COLO668 (cell line): ENCODE measurements around the gene HELQ.
"Not testable (repeated sequence)": the region's sequence is repeated elsewhere in the genome, so short reads cannot be mapped to it uniquely, and the experiment has no call there.

Experiments
- DNase-seq: peaks from one replicate; lab custom pipeline; 2025; ENCODE audit not compliant: unreplicated experiment; lab: John Stamatoyannopoulos, UW

Gene HELQ

DNA sequence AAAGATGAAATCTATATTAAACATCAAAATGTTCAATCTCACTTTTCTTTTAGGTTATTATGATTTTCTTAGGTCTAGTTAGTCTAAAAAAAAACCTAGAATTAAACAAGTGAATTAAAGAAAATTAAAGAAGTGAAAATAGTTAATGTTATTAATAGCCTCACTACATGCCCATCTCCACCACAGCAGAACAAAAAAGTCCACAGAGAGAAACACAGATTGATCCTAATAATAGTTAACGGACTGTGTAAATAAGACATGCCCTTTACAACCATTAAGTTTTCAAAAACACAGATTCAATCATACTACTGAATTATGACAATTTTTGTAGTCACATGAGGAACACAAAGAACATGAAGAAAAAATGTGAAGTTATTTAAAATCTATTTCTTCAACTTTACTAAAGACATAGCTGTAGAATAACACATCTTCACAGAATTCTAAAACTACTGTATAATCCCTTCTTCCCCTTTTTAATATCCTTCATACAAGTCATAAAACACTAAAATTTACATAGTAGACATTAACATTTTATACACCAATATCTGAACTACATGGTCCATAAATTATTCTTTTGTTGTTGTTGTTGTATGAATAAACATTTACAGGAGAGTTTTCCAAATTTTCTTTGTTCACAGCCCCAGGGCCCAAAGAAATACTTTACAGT lies 15.3 kb downstream of the HELQ start:
- no peak for DNase-seq

DNA sequence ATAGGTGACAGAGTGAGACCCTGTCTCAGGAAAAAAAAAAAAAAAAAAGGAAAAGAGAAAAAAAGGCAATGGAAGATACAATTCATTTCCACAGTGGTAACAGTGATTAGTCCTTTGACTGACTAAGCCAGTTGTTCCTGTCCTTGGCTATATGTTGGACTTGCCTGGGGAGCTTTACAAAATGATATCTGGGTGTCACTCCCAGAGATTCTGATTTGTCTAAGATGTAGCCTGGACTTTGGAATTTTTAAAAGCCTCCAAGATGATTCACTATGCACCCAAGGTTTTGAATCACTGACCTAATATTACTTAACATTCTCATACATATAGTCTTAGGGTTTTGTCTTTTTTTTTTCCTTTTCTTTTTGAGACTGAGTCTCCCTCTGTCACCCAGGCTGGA lies 16.9 kb downstream of the HELQ start:
- no peak for DNase-seq

DNA sequence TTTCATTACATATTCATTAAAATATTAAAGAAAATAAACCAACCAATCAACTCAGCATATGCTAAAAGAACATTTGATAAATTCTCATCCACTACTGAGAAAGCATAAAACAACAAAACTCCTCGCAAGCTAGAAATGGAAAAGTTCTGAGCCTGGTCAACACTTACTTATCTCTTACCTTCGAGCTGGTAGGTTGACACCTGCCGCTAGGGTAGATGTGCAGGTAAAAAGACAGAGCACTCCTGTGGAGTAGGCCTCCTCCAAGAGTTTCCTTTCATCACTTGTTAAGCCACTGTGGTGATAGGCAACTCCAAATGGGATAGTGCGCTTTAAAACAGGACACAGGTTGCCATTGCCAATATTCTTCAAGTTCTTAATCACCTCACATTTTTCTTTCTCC lies 18.9 kb downstream of the HELQ start:
- no peak for DNase-seq

DNA sequence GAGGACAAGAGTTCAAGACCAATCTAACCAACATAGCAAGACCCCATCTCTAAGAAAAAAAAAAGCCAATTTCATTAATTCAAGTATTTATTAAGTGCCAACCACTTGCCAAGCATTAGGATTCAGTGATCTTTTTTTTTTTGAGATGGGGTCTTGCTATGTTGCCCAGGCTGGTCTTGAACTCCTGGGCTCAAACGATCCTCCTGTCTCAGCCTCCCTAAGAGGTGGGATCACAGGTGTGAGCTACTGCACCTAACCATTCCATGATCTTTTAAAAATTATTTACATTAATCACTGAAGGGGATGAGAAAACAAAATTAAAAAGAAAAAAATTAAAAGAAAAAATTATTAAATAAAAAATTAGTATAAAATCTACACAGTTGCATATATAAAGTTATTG lies 24.4 kb downstream of the HELQ start:
- DNase-seq, result no peak

DNA sequence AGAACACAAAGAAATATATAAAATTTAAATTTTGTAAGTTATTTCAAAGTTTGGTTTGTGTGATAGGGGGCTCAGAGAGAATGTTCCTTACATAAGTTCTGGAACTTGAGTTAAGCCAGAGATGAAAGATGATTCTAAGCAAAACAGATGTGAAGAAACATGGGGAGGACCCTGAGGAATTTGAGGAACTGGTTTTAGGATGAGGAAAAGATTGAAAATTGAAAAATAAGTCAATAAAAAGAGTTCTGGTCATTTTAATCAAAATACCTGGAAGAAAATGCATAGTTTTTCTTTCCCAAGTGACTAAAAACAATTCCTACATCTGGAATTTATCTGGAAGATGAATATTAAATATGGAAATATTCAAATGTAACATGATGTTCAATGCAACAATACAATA lies 37.4 kb downstream of the HELQ start:
- DNase-seq, result no peak

DNA sequence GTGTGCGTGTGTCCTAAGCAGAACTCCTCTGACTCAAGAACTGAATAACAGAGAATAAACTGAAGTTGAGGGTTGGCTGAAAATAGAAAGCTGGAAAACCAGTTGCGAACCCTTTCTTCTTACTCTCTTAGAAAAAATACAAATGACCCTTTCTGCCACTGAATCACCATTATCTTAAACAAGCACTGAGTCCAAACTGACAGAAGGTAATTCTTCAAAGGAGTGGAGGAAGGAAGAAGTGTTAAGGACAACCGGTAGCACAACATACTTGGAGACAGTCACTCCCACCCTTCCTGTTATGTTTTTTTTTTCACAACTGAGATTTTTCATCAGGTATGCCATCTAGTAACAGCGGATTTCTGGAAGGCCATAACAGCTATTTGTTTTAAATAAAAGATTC lies 38.1 kb downstream of the HELQ start:
- DNase-seq, result no peak

DNA sequence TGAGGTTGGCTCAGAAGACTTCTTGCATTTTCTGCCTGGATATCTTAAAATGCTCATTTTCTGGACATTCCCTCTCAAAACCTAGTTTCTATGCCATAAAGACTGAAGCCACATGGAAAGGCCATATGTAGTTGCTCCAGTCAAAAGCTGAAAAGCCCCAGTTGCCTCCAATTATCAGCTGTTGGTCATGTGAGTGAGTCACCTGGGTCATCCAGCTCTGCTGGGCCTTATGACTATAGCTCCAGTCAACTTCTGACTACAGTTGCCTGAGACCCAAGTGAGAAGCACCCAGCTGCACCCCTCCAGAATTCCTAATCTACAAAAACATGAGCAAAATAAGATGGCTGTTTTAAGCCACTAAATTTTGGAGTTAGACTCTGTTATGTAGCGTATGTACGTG lies 41.9 kb downstream of the HELQ start:
- DNase-seq, result no peak

DNA sequence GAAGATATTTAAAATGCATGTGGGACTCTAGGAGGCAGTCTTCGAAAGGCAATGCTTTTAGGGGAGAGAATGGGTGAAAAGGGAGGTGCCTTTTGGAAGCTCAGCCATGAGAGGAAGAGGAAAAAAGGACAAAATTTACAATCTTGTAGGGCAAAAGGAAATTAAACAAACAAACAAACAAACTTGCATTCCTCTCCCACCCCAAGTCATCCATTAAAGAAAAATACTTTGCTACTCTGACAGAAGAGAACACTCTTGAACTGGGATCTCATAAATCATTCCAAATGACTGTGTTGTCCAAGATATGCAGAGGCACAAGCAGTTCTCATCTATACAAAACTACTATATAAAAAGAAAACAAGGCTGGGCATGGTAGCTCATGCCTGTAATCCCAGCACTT lies 46.7 kb downstream of the HELQ start:
- DNase-seq, result no peak

DNA sequence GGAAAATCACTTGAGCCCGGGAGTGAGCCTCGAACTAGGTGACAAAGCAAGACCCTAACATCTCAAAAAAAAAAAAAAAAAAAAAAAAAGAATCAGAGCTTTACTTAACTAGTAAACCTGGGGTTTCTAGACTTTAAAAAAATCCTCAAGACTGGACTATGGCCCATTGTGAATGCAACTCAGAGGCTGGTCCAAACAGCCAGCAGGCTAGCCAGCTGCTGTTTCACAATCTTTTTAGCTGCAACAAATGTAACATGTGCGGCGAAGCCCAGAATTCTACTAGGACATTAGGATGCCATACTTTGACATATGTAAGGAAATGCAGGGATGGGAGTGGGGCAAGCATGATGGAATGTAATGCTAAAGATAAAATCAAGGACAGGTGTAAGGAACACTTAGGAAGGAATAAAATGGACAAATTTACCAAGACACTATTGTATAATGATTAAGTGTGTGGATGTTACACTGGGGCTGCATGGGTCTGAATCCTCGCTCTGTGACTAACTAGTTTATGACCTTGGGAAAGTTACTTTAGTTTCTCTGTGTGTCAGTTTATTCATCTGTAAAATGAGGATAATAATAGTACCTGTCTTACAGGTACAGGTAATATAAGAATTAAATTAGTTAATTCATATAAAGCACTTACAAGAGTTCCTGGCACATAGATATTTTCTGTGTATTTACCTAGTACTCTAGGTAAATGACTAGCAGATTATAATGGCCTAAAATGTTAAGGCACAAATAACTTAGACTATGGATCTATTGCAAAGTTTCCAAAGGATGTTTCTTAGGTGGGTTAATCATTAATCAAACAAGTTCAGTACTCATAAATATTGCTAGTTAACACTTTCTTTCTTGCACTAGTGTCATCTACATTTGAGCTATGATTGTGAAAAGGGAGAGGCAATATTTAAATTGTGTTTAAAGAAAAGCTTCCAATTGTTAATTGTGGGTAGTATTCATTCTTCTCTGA lies 49.5 kb downstream of the HELQ start:
- no peak for DNase-seq

DNA sequence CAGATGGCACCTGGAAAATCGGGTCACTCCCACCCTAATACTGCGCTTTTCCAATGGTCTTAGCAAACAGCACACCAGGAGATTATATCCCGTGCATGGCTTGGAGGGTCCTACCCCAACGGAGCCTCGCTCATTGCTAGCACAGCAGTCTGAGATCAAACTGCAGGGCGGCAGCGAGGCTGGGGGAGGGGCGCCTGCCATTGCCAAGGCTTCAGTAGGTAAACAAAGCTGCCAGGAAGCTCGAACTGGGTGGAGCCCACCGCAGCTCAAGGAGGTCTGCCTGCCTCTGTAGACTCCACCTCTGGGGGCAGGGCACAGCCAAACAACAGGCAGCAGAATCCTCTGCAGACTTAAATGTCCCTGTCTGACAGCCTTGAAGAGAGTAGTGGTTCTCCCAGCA lies 57.5 kb downstream of the HELQ start:
- DNase-seq, result not testable (repeated sequence)

DNA sequence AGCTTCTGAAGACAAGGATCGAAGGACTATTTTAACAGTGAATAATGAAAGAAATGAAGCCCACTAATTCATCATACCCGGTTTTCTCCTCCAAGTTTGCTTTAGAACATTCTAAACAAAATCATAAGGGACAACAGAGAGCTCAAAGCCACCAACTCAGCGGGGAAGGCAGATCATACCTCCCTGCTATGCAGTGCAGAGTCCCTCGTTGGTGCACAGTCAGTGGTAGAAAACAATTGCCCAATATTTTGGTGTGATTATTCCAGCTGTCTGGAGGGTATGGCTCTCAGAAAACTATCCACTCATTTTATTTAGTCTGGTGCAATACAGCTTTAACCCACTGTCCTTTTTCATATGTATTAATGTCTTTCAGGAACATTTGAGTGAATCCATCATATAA lies 61.7 kb downstream of the HELQ start:
- DNase-seq, result no peak

DNA sequence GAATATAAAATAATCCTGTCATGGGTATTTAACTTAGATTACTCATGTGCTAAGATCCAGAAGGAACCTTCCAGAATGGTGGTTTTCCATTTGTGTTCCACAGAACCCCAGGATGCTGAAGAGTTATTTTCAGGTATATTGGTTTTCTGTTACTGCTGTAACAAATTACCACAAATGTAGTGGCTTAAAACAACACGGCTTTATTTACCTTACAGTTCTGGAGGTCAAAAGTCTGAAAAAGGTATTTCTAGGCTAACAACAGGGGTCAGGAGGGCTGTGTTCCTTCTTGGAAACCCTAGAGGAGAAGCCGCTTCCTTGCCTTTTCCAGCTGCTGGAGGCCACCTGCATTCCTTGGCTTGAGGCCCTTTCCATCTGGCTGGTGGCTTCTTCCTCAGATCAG lies 63.1 kb downstream of the HELQ start:
- DNase-seq, result no peak

DNA sequence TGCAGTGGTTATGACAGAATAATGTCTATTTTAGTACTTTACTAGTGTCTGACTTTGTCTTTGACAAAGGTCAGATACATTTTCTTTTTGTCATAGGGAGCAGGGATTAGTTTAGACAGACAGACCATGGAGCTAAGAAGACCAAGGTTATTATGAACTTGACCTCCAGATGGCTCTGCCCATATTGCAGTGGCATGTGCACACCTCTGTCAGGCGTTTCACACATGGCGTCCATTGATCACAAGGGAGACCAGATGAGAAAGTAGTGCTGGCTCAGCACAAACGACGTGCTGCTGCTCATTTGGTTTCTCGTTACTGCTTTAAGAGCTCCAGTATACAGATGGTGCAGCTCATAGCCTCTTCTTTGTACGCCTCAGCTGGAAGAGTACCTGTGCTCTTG lies 64.7 kb downstream of the HELQ start:
- no peak for DNase-seq

DNA sequence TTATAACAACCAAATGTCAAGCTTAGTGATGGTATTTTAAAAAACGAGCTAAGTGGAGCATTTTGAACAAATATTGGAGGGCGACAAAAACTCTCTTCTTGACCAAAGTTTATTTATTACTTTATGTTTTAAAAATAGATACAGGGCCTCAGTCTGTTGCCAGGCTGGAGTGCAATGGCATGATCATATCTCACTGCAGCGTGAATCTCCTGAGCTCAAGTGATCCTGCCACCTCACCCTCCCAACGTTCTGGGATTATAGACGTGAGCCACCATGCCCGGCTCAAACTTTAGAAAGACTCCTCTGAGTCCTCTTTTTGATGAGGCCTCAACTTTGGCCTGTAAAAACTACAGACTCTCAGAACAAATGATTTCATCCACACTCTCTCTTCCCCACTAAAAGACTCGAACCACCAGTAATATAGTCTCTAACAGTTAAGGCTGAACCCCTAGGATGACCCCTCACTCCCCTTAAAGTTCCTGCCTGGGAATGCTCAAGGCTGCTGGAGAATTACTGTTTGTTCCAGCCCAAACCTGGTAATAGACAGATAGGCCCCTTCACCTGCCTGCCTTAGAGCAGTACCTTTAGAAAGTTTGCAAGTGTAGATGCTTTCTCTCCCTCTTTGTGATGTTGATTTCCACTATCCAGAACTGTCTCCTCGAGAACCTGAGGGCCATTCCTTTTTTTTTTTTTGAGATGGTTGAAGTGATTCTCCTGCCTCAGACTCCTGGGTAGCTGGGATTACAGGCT lies 65.7 kb downstream of the HELQ start:
- no peak for DNase-seq

DNA sequence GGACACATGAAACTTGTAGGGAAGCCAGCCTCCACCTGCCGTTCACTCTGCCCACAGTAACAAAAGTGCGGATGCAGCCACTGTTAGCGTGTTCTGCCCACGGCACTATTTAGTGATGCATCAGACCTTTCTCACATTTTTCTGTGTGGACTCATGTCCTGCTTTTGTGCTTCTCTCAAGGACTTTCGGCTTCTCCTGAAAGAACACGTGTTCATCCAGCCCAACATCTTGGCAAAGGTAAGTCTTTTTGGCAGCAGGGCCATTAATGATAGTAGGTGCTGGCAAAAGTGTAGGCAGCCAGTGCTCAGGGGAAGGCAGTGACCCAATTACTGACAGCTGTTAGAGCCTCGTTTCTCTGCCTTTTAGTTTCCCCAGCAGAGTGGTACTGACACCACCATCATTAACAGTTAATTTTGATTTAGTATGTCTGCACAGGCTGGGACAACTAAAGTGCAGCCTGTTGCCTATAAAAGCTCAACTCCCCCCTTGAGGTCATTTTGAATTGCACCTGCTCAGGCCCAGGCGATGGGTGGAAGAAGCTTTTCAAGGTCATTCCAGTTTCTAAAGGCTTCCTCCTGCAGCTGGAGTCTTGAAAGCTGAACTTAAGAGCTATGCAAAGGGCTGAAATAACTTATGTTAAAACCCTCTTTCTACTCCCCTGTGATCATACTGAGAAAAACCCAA lies 66.4 kb downstream of the HELQ start:
- DNase-seq, result no peak

DNA sequence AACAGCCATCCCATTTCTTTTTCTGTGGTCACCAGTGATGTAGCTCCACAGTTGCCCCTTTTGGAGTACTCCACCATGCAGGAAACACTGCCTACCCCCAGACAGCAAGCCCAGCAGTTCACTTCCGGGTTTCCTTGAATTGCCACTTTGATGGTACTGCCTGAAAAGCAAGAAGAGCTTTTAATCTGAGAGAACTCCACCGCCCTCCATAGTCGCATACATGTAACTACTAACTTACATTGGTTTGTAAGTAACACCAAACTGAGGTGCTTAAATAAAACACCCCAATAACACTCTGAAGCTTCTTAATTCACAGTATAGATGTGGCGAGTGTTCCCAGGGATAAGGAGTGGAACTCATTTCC lies 67.3 kb downstream of the HELQ start:
- DNase-seq, result no peak

DNA sequence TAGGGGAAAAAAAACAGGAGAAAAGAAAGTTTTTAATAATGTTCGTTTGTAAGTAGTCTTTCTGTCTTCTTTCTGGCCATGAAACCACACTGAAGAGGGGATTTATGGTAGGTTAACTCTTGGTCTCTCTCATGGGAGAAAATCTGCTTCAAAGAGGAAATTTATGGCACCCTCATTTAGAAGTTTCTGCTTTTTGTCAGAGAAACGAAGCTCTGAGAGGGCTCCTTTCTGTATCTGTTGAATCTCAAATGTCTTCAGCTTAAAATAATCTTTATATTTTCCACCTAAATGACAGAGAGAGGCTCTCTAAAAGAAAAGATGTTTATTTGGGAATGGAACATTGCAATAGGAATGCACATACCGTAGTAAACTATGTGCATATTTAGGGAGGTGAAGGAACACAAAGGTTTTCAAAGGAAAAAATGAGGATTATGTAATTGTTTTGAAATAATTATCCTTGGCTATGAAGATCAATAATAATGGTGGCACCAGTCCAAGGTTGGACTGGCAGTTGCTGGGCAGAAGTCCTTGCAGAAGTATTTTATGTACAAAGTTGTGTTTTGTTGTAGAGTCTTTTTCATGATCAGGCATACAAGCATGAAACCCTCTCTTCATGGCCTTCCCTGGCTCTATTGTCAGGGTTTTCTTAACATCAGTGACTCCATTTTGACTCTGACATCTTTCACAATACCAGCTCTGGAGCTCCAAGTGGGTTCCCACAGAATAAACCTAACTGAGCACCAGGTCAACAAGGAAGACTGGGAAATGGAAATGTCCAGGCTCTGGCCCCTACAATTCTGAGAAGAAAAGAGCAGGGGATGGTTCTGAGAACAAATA lies 67.9 kb downstream of the HELQ start:
- DNase-seq, result no peak

DNA sequence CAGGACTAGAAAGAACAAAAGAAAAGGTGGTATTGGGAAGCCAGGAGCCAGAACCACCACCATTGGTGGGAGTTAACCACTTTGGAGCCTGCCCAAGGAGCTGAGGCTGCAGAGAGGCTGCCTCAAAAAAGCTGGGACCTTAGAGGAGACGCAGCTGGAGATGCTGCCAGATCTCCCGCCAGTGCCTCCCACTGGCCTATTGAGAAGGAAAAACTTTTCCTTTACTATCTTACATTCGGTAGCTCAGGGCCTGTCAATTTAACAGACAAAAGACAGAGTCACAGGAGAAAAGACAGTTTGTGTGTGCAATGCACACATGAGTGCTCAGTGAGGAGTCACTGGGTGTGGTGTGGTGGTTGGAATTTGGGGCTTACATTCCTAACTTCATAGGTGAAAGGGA lies 68.6 kb downstream of the HELQ start:
- no peak for DNase-seq

DNA sequence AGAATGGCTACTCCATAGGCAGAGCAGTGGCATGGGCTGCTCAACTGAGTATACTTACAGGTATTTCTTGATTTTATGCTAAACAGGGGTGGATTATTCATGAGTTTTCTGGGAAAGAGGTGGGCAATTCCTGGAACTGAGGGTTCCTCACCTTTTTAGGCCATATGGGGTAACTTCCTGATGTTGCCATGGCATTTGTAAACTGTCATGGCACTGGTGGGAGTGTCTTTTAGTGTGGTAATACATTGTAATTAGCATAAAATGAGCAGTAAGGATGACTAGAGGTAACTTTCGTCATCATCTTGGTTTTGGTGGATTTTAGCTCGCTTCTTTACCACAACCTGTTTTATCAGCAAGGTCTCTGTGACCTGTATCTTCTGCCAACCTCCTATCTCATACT lies 72.8 kb downstream of the HELQ start:
- no peak for DNase-seq

DNA sequence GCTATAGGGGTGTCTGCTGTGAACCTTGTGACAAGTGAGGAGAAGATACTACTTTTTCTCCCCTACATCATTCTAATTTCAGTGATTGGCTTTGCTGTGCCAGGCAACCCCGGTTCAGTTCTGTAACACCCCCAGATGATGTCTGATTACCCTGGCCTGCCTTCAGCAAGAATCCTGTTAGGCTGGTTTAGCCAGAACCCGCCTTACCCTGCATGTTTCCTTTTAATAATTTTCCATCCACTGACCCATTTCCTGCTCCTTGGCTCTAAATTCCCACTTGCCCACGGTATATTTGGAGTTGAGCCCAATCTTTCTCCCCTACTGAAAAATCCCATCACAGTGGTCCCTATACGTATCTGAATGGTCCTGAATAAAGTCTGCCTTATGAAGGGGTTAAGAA lies 74.5 kb downstream of the HELQ start:
- no peak for DNase-seq
